Adrenal gland (tissue), 12 donors: ENCODE results near the gene DIP2C. TPM values are rescaled to one million over a fixed set of nuclear protein-coding genes. Genes with fewer than 3 reads are reported as not detected.
A peak's percentile ranks its signal among the peaks of the same experiment; 100 is the strongest.
"Not testable (repeated sequence)": the region's sequence is repeated elsewhere in the genome, so short reads cannot be mapped to it uniquely, and the experiment has no call there.

Experiments
- DNase-seq, 7 donors: peaks; one replicate each; pipeline ENCODE4 v3.0.0-alpha.2; 2019 to 2020
- H3K27ac ChIP-seq, 5 donors: fragments of 200-600 bp; sonication (generic) in 4 of 5; 1 replicate in 3 of 5; 2 replicates in 2 of 5; pipeline versions ENCODE4 v1.5.1 to v1.8.0; 2016 to 2020; ENCODE audit warnings: mild to moderate bottlenecking in 1 of 5
- H3K27me3 ChIP-seq: fragments of 200-600 bp; 2 replicates; pipeline ENCODE4 v1.8.0; 2021
- H3K36me3 ChIP-seq, 2 donors: fragments of 200-600 bp; replicated peaks in 1 of 2; 1 replicate in 1 of 2; 2 replicates in 1 of 2; pipeline versions ENCODE4 v1.5.1 to v1.8.0; 2018 to 2022
- H3K4me1 ChIP-seq, 2 donors: fragments of 200-600 bp; replicated peaks in 1 of 2; 1 replicate in 1 of 2; 2 replicates in 1 of 2; pipeline versions ENCODE4 v1.5.1 to v1.8.0; 2018 to 2021
- H3K4me3 ChIP-seq, 4 donors: fragments of 200-600 bp; sonication (generic) in 3 of 4; one replicate each; pipeline ENCODE4 v1.5.1; 2016 to 2018
- H3K9me3 ChIP-seq, 3 donors: fragments of 200-600 bp; sonication (generic) in 1 of 3; replicated peaks in 1 of 3; 1 replicate in 2 of 3; 2 replicates in 1 of 3; pipeline versions ENCODE4 v1.5.1 to v1.8.0; 2016 to 2021
- POLR2A ChIP-seq, 2 donors: fragments of 450-650 bp; IDR thresholded peaks; one replicate each; pipeline ENCODE4 v1.6.1; 2017; ENCODE audit warnings: antibody characterized with exemption in 2 of 2, mild to moderate bottlenecking in 2 of 2, moderate library complexity in 1 of 2
- WGBS, 4 donors: extraction: QIAGEN DNeasy Blood & Tissue Kit in 2 of 4; methylation state at CpG; one replicate each; pipeline versions ENCODE4 v1.1.5 to v1.1.7; 2013 to 2017; 5-methylcytosine and 5-hydroxymethylcytosine counted together
- intact Hi-C, 2 donors: fragments of 100-400 bp; cut with DNase I; formaldehyde crosslinking; loops; one replicate each; pipeline versions ENCODE4 v1.14.1 to v1.15.0; 2022 to 2023
- polyA plus RNA-seq, 3 donors: library from polyadenylated mRNA; stranded (reverse); fragments of 200-250 nt in 2 of 3; fragments of 350-450 nt in 1 of 3; fragmentation: Illumina TruSeq in 1 of 3; extraction: RNeasy Lipid Tissue Mini Kit (QIAGEN cat#74804) in 1 of 3; gene quantifications; one replicate each; pipeline ENCODE4 v1.2.3, GENCODE V29; 2013 to 2014
- total RNA-seq, 9 donors: library from RNA; depleted of rRNA in 4 of 9; stranded (reverse); fragments of >200 nt in 4 of 9; fragments of 120-200 nt in 1 of 9; fragmentation: NEBNext Ultra II Directional in 1 of 9; extraction: Animal tissue kit (Norgen Biotek cat#: 25700) in 1 of 9; gene quantifications; one replicate each; pipeline versions ENCODE4 v1.1.0 to v1.2.4, GENCODE V29; 2013 to 2023
- TF ChIP-seq, protein P1 (sequence below), 6 experiments: fragments of 450-650 bp in 4 of 6; fragments of 200-600 bp in 2 of 6; sonication (generic) in 1 of 6; IDR thresholded peaks; 1 replicate in 5 of 6; 2 replicates in 1 of 6; pipeline versions ENCODE4 v1.5.1 to v1.8.0; 2016 to 2021; ENCODE audit warnings: antibody characterized with exemption in 6 of 6, mild to moderate bottlenecking in 2 of 6, moderate library complexity in 1 of 6
- donor health status: healthy with polysubstance abuse.
- donor health status: Bipolar disorder and iron deficiency.
- donor health status: DM: yes; HTN: yes; CAD: no.
- donor health status: DM: no; HTN: no; CAD: no.
- donor health status: DM: no; HTN: no; CAD: no.
- donor health status: DM: yes; HTN: yes; CAD: no.

The DIP2C gene
- total and polyA plus RNA-seq, 12 donors: 4.8 to 23.9 (median 19.7) TPM

- no peak overlapping the region for H3K4me3 ChIP-seq
- H3K27me3 ChIP-seq: no peaks in the 10 kb centered on the region
- intact Hi-C loops: no loop called here
- peaks cover 0 to 18% of the 10 kb centered on the region in 2 donors for H3K4me1 ChIP-seq
- DNase-seq: peak; percentile 56 to 83 (median 76)
- H3K9me3 ChIP-seq: no peaks in the 10 kb centered on the region
- peak overlapping the region in 1 of 5 donors; percentile 38 for H3K27ac ChIP-seq
- H3K36me3 ChIP-seq: no peaks in the 10 kb centered on the region
- 34 to 62% (median 61%) methylated on average over 6 to 17 of the region's 17 CpGs for WGBS, 4 donors
- TF ChIP-seq POLR2A (IDR thresholded peaks at IDR 0.05): peak in 1 of 2 donors; percentile 20
- TF ChIP-seq, protein P1, sequence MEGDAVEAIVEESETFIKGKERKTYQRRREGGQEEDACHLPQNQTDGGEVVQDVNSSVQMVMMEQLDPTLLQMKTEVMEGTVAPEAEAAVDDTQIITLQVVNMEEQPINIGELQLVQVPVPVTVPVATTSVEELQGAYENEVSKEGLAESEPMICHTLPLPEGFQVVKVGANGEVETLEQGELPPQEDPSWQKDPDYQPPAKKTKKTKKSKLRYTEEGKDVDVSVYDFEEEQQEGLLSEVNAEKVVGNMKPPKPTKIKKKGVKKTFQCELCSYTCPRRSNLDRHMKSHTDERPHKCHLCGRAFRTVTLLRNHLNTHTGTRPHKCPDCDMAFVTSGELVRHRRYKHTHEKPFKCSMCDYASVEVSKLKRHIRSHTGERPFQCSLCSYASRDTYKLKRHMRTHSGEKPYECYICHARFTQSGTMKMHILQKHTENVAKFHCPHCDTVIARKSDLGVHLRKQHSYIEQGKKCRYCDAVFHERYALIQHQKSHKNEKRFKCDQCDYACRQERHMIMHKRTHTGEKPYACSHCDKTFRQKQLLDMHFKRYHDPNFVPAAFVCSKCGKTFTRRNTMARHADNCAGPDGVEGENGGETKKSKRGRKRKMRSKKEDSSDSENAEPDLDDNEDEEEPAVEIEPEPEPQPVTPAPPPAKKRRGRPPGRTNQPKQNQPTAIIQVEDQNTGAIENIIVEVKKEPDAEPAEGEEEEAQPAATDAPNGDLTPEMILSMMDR (IDR thresholded peaks at IDR 0.05): no peak
Observed at GRCh38 chr10:480928-481552, 208.4 kb downstream of the DIP2C start.

DNA sequence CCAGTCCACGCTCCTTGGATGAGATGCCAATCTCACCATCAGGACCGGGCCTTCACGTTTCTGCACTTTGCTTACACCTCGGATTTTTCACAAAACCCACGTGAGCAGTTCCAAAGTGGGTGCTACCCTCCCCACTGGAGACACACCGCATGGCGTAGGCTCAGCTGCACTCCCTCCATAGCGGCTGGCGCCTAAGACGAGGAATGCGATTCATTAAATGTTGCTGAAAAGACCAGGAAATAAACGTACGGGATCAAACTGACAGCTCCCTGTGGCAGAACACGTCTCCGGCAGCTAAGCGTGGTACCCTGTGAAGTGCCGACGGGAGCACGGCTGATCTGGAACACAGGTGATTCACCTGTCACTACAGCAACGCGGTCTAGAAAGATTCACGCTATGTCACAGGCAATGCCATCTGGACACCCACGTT lies 209.0 kb downstream of the DIP2C start:
- Histone ChIP-seq H3K27ac (peak overlapping the region in 1 of 5 donors; percentile 38), H3K9me3 (no peaks in the 10 kb centered on the region), H3K4me3 (no peak overlapping the region), H3K36me3 (no peaks in the 10 kb centered on the region), H3K27me3 (no peaks in the 10 kb centered on the region), H3K4me1 (peaks cover 0 to 18% of the 10 kb centered on the region in 2 donors)
- peak in 4 of 7 donors; percentile 7 to 50 (median 18) for DNase-seq
- WGBS, 4 donors: 94 to 97% (median 96%) methylated on average over 23 of the region's 23 CpGs
- intact Hi-C loops: no loop called here
- TF ChIP-seq, protein P1 (IDR thresholded peaks at IDR 0.05): no peak
- no peak for TF ChIP-seq POLR2A (IDR thresholded peaks at IDR 0.05)

GRCh38 chr10:479706-480497 lies 209.6 kb downstream of the DIP2C start:
- H3K36me3 ChIP-seq, H3K9me3 ChIP-seq, H3K27me3 ChIP-seq, H3K27ac ChIP-seq, H3K4me3 ChIP-seq, intact Hi-C loops: not testable (repeated sequence)
- peak in 3 of 7 donors; percentile 15 to 64 (median 19) for DNase-seq
- peaks cover 0 to 18% of the 10 kb centered on the region in 2 donors for H3K4me1 ChIP-seq
- 90 to 98% (median 94%) methylated on average over 32 to 33 of the region's 33 CpGs for WGBS, 4 donors

DNA sequence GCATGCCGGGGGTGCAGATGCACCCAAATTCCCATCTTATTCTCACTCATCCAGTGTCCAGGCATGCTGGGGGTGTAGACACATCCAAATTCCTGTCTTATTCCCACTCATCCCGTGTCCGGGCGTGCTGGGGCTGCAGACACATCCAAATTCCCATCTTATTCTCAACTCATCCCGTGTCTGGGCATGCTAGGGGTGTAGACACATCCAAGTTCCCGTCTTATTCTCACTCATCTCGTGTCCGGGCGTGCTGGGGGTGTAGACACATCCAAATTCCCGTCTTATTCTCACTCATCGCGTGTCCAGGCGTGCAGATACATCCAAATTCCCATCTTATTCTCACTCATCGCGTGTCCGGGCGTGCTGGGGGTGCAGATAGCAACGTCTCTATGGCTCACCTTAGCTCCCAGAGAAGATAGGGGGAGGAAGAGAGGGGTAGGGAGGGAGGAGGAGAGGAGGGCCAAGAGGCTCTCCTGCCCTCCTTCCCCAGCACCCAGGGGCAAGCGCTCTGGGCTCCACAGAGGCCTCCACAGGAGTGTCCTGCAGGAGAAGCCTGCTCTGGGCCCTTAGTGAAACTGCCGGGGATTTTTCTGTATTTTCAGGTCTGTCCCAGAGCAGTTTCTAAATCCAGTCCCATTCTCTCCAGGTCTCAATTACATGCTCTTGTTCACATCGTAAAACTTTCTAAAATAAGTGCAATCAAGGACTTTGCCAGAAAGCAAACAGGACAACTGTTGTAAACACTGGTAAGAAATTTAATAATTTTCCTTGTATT lies 210.8 kb downstream of the DIP2C start:
- DNase-seq: peak in 2 of 7 donors; percentile 18 to 46
- 94 to 97% (median 96%) methylated on average over 21 of the region's 21 CpGs for WGBS, 4 donors
- TF ChIP-seq POLR2A (IDR thresholded peaks at IDR 0.05): no peak
- TF ChIP-seq, protein P1 (IDR thresholded peaks at IDR 0.05): no peak
- H3K36me3 ChIP-seq: no peaks in the 10 kb centered on the region
- H3K27me3 ChIP-seq: no peaks in the 10 kb centered on the region
- intact Hi-C loops: no loop called here
- no peak overlapping the region for H3K27ac ChIP-seq
- no peak overlapping the region for H3K4me3 ChIP-seq
- no peaks in the 10 kb centered on the region for H3K9me3 ChIP-seq
- H3K4me1 ChIP-seq: peaks cover 0 to 18% of the 10 kb centered on the region in 2 donors
